ENCODE measurements around the gene TMSB15C.
"Not testable (repeated sequence)": the region's sequence is repeated elsewhere in the genome, so short reads cannot be mapped to it uniquely, and the experiment has no call there.

The TMSB15C gene

DNA sequence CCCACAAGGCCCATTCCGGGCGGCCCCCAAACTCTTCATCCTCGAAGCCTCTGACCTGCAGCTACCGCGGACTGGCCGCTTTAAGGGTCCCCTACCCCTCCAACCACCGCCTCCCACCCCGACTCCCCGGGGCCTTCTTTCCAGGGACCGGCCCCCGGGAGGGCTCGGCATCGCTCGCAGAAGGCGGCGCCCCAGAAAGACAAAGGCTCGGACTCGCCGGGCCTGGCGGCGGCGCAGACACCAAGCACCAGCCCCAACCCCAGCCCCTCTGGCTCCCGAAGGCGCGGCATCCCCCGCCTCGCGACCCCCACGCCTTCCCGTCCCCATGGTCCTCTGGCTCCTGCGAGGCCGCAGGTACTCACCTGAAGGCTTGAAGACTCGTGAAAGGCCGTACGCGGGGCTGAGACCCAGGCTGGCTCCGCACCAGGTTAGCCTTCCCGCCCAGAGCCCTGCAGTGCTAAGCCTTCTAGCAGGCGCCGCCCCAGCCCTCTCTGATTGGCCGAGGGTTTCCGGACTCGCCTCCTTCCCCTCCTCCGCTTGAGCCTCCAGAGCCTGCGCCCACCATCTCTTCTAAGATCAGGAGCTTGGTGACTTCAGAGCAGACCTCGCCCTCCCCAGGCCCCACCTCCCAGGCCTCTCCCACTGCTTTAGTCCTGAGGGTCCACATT is at the start of gene TMSB15C:
TMSB15C (minus strand) TSS at position 459 of the 668 bp plus-strand sequence.
- H3K79me2 ChIP-seq (ENCODE audit: insufficient read depth, low read length); H3K9me3 ChIP-seq (ENCODE audit: low read length); H3K4me3 ChIP-seq (ENCODE audit: low read depth, low read length, poor library complexity, severe bottlenecking); H3K9me2 ChIP-seq (ENCODE audit: low read depth, low read length); H3K36me3 ChIP-seq (ENCODE audit: insufficient read depth, low read length); H3K27ac ChIP-seq (ENCODE audit: low read depth, low read length, poor library complexity, severe bottlenecking); H3F3A ChIP-seq (ENCODE audit: insufficient read depth, low read length); H3K9ac ChIP-seq (ENCODE audit: low read length); H3K27me3 ChIP-seq (ENCODE audit: insufficient read depth, low read length); H2AFZ ChIP-seq (ENCODE audit: low read length); H3K4me2 ChIP-seq (ENCODE audit: low read length); H3K4me1 ChIP-seq (ENCODE audit: insufficient read depth, low read length, severe bottlenecking); H4K20me1 ChIP-seq (ENCODE audit: insufficient read depth, low read length): not testable (repeated sequence)

GRCh38 chrX:104122829-104123228 is 46.8 kb upstream of the TMSB15C start:
- Histone ChIP-seq H3K4me1 (ENCODE audit: insufficient read depth, low read length, severe bottlenecking) (peaks cover 9% of the 10 kb centered on the region), H2AFZ (ENCODE audit: low read length) (no peak overlapping the region), H4K20me1 (ENCODE audit: insufficient read depth, low read length) (no peaks in the 10 kb centered on the region), H3K27ac (ENCODE audit: low read depth, low read length, poor library complexity, severe bottlenecking) (no peak overlapping the region), H3K79me2 (ENCODE audit: insufficient read depth, low read length) (no peaks in the 10 kb centered on the region), H3K9ac (ENCODE audit: low read length) (no peak overlapping the region), H3K36me3 (ENCODE audit: insufficient read depth, low read length) (no peaks in the 10 kb centered on the region), H3K9me3 (ENCODE audit: low read length) (no peaks in the 10 kb centered on the region), H3K4me2 (ENCODE audit: low read length) (no peak overlapping the region; the same call in 1 of the 2 replicates), H3K27me3 (ENCODE audit: insufficient read depth, low read length) (no peaks in the 10 kb centered on the region), H3K9me2 (ENCODE audit: low read depth, low read length) (no peaks in the 10 kb centered on the region), H3F3A (ENCODE audit: insufficient read depth, low read length) (no peaks in the 10 kb centered on the region), H3K4me3 (ENCODE audit: low read depth, low read length, poor library complexity, severe bottlenecking) (no peak overlapping the region)
- TF ChIP-seq EZH2 (IDR thresholded peaks at IDR 0.05; ENCODE audit: borderline replicate concordance, low read length): no peak
- TF ChIP-seq, protein P1, sequence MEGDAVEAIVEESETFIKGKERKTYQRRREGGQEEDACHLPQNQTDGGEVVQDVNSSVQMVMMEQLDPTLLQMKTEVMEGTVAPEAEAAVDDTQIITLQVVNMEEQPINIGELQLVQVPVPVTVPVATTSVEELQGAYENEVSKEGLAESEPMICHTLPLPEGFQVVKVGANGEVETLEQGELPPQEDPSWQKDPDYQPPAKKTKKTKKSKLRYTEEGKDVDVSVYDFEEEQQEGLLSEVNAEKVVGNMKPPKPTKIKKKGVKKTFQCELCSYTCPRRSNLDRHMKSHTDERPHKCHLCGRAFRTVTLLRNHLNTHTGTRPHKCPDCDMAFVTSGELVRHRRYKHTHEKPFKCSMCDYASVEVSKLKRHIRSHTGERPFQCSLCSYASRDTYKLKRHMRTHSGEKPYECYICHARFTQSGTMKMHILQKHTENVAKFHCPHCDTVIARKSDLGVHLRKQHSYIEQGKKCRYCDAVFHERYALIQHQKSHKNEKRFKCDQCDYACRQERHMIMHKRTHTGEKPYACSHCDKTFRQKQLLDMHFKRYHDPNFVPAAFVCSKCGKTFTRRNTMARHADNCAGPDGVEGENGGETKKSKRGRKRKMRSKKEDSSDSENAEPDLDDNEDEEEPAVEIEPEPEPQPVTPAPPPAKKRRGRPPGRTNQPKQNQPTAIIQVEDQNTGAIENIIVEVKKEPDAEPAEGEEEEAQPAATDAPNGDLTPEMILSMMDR (IDR thresholded peaks at IDR 0.05; ENCODE audit: low read length): no peak

- H4K20me1 ChIP-seq (ENCODE audit: insufficient read depth, low read length): no peaks in the 10 kb centered on the region
- H3F3A ChIP-seq (ENCODE audit: insufficient read depth, low read length): no peaks in the 10 kb centered on the region
- no peak overlapping the region for H3K4me2 ChIP-seq (ENCODE audit: low read length)
- H3K9ac ChIP-seq (ENCODE audit: low read length): no peak overlapping the region
- no peaks in the 10 kb centered on the region for H3K79me2 ChIP-seq (ENCODE audit: insufficient read depth, low read length)
- no peaks in the 10 kb centered on the region for H3K36me3 ChIP-seq (ENCODE audit: insufficient read depth, low read length)
- H3K27ac ChIP-seq (ENCODE audit: low read depth, low read length, poor library complexity, severe bottlenecking): no peak overlapping the region
- no peak overlapping the region for H2AFZ ChIP-seq (ENCODE audit: low read length)
- no peaks in the 10 kb centered on the region for H3K9me2 ChIP-seq (ENCODE audit: low read depth, low read length)
- H3K4me1 ChIP-seq (ENCODE audit: insufficient read depth, low read length, severe bottlenecking): peaks cover 9% of the 10 kb centered on the region
- TF ChIP-seq, protein P1 (IDR thresholded peaks at IDR 0.05; ENCODE audit: low read length): no peak
- H3K9me3 ChIP-seq (ENCODE audit: low read length): no peaks in the 10 kb centered on the region
- H3K4me3 ChIP-seq (ENCODE audit: low read depth, low read length, poor library complexity, severe bottlenecking): no peak overlapping the region
- no peaks in the 10 kb centered on the region for H3K27me3 ChIP-seq (ENCODE audit: insufficient read depth, low read length)
Measured at GRCh38 chrX:104118765-104119164, 42.7 kb upstream of the TMSB15C start.

GRCh38 chrX:104117759-104118158 is 41.7 kb upstream of the TMSB15C start:
- Histone ChIP-seq H3K27me3 (ENCODE audit: insufficient read depth, low read length) (no peaks in the 10 kb centered on the region), H3K4me2 (ENCODE audit: low read length) (no peak overlapping the region), H3K36me3 (ENCODE audit: insufficient read depth, low read length) (no peaks in the 10 kb centered on the region), H3K9me2 (ENCODE audit: low read depth, low read length) (no peaks in the 10 kb centered on the region), H3K9ac (ENCODE audit: low read length) (no peak overlapping the region), H2AFZ (ENCODE audit: low read length) (no peak overlapping the region), H3K27ac (ENCODE audit: low read depth, low read length, poor library complexity, severe bottlenecking) (no peak overlapping the region), H3K79me2 (ENCODE audit: insufficient read depth, low read length) (no peaks in the 10 kb centered on the region), H3K9me3 (ENCODE audit: low read length) (no peaks in the 10 kb centered on the region), H4K20me1 (ENCODE audit: insufficient read depth, low read length) (no peaks in the 10 kb centered on the region), H3K4me3 (ENCODE audit: low read depth, low read length, poor library complexity, severe bottlenecking) (no peak overlapping the region), H3F3A (ENCODE audit: insufficient read depth, low read length) (no peaks in the 10 kb centered on the region), H3K4me1 (ENCODE audit: insufficient read depth, low read length, severe bottlenecking) (peaks cover 4% of the 10 kb centered on the region)
- TF ChIP-seq EZH2 (IDR thresholded peaks at IDR 0.05; ENCODE audit: borderline replicate concordance, low read length): no peak
- TF ChIP-seq, protein P1 (IDR thresholded peaks at IDR 0.05; ENCODE audit: low read length): no peak
